ENCODE measurements around the gene VEGFB.

- TF ChIP-seq CTCF (IDR thresholded peaks at IDR 0.05): no peak
- TF ChIP-seq POLR2AphosphoS5 (IDR thresholded peaks at IDR 0.05; ENCODE audit: low read depth, low read length): no peak
- TF ChIP-seq REST (IDR thresholded peaks at IDR 0.05; ENCODE audit: insufficient read depth in 1 of 2, low read depth in 2 of 2, low read length in 1 of 2): no peak
- TF ChIP-seq SIN3A (IDR thresholded peaks at IDR 0.05; ENCODE audit: borderline replicate concordance, insufficient read depth, low read depth, low read length): no peak
- no peak for TF ChIP-seq TCF7L2 (IDR thresholded peaks at IDR 0.05; ENCODE audit: low read depth, low read length)
These were observed 24.7 kb downstream of the VEGFB start for GRCh38 chr11:64258946-64259532.

Data from Panc1 (cell line).